ENCODE results near the gene GRID1. TPM values are rescaled to one million over a fixed set of nuclear protein-coding genes. Genes with fewer than 3 reads are reported as not detected.

GRID1 gene
- total RNA-seq, 1 experiment from 2014 or later = 5.6 TPM

DNA sequence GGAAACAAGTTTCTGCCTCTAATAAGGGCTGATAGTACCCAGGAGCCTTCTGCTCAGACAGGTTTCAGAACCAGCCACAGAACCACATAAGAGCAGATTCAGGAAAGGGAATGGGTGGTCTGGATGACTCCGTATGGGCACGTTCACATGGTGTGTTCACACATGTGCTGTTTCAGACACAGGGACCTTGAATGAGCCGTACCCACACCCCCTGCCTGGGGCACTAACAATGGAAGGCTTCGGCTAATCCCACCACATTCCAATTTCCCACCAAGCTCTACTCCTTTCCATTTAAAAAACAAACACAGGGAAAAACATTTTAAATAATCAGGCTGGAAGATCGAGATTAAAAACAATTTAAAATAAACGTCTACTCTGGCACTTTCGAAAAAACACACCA lies 217.3 kb downstream of the GRID1 start:
- ChIA-PET CTCF (no interaction called here), RAD21 (ENCODE audit: low non-redundant PET in 1 of 2, low total read pairs in 2 of 2, uncharacterized antibody in 2 of 2, unreplicated experiment in 2 of 2) (no interaction called here), POLR2A (no interaction called here)
- no peak for TF ChIP-seq FOSL1 (IDR thresholded peaks at IDR 0.05; ENCODE audit: low read depth)
- no peak for TF ChIP-seq CEBPB (IDR thresholded peaks at IDR 0.05; ENCODE audit: low read depth)
- TF ChIP-seq SP1 (IDR thresholded peaks at IDR 0.05; ENCODE audit: low read depth) = no peak
- no peak for TF ChIP-seq TCF7L2 (IDR thresholded peaks at IDR 0.05; ENCODE audit: borderline replicate concordance, extremely low read depth, insufficient read depth, insufficient read length)
- BruUV-seq (replicated peaks) = no TSS peak
- H3K9me3 ChIP-seq (ENCODE audit: control insufficient read depth in 1 of 2, insufficient read depth in 1 of 2, low read depth in 1 of 2, low read length in 2 of 2) = no peaks in the 10 kb centered on the region
- no peak overlapping the region for H3K9ac ChIP-seq (ENCODE audit: low read length)
- DNase-seq (ENCODE audit: low read depth, low spot score) (no peak), ATAC-seq (no peak)
- intact Hi-C loops (cut with micrococcal nuclease) = no loop called here
- H3K4me1 ChIP-seq (ENCODE audit: control insufficient read depth in 1 of 2, insufficient read depth in 2 of 2, low read length in 2 of 2) = no peaks in the 10 kb centered on the region
- H3K4me3 ChIP-seq (replicated peaks in 1 of 2; ENCODE audit: low read depth in 1 of 2, low read length in 2 of 2) = no peak overlapping the region
- no peaks in the 10 kb centered on the region for H3K9me2 ChIP-seq (ENCODE audit: insufficient read depth)
- H3K27ac ChIP-seq (ENCODE audit: low read depth, low read length) = no peak overlapping the region
- no peaks in the 10 kb centered on the region for H4K20me1 ChIP-seq (ENCODE audit: insufficient read depth)
- no peak overlapping the region for H3K4me2 ChIP-seq (ENCODE audit: low read length)
- no peak overlapping the region for H2AFZ ChIP-seq (ENCODE audit: low read depth, low read length, poor library complexity, severe bottlenecking)
- no peaks in the 10 kb centered on the region for H3K27me3 ChIP-seq (ENCODE audit: insufficient read depth, low read length)
- H3K36me3 ChIP-seq (ENCODE audit: control insufficient read depth in 1 of 2, insufficient read depth in 2 of 2, low read length in 2 of 2) = no peaks in the 10 kb centered on the region
- H3K79me2 ChIP-seq (ENCODE audit: insufficient read depth, low read length) = no peaks in the 10 kb centered on the region

- RAD21 ChIA-PET (ENCODE audit: low non-redundant PET in 1 of 2, low total read pairs in 2 of 2, uncharacterized antibody in 2 of 2, unreplicated experiment in 2 of 2) = no interaction called here
- no TSS peak for BruUV-seq (replicated peaks)
- H3K9me3 ChIP-seq (ENCODE audit: control insufficient read depth in 1 of 2, insufficient read depth in 1 of 2, low read depth in 1 of 2, low read length in 2 of 2) = no peaks in the 10 kb centered on the region
- H3K27me3 ChIP-seq (ENCODE audit: insufficient read depth, low read length) = no peaks in the 10 kb centered on the region
- POLR2A ChIA-PET = no interaction called here
- no peaks in the 10 kb centered on the region for H3K36me3 ChIP-seq (ENCODE audit: control insufficient read depth in 1 of 2, insufficient read depth in 2 of 2, low read length in 2 of 2)
- CTCF ChIA-PET = no interaction called here
- no peak for DNase-seq (ENCODE audit: low read depth, low spot score)
- H3K9me2 ChIP-seq (ENCODE audit: insufficient read depth) = no peaks in the 10 kb centered on the region
- H2AFZ ChIP-seq (ENCODE audit: low read depth, low read length, poor library complexity, severe bottlenecking) = no peak overlapping the region
- no peaks in the 10 kb centered on the region for H4K20me1 ChIP-seq (ENCODE audit: insufficient read depth)
- no peaks in the 10 kb centered on the region for H3K79me2 ChIP-seq (ENCODE audit: insufficient read depth, low read length)
- no peaks in the 10 kb centered on the region for H3K4me1 ChIP-seq (ENCODE audit: control insufficient read depth in 1 of 2, insufficient read depth in 2 of 2, low read length in 2 of 2)
- ATAC-seq = no peak
- no peak overlapping the region for H3K9ac ChIP-seq (ENCODE audit: low read length)
- no peak overlapping the region for H3K4me3 ChIP-seq (replicated peaks in 1 of 2; ENCODE audit: low read depth in 1 of 2, low read length in 2 of 2)
- no peak overlapping the region for H3K27ac ChIP-seq (ENCODE audit: low read depth, low read length)
- intact Hi-C loops (cut with micrococcal nuclease) = no loop called here
- no peak for TF ChIP-seq TCF7L2 (IDR thresholded peaks at IDR 0.05; ENCODE audit: borderline replicate concordance, extremely low read depth, insufficient read depth, insufficient read length)
- TF ChIP-seq JUND (IDR thresholded peaks at IDR 0.05) = no peak
- no peak for TF ChIP-seq POLR2A (IDR thresholded peaks at IDR 0.05; ENCODE audit: borderline replicate concordance, extremely low read depth, insufficient read depth, insufficient read length)
- no peak for TF ChIP-seq EZH2 (IDR thresholded peaks at IDR 0.05)
- no peak overlapping the region for H3K4me2 ChIP-seq (ENCODE audit: low read length)
These were observed 218.5 kb downstream of the GRID1 start for GRCh38 chr10:86148117-86148516.

Data from HCT116 (cell line).